NB4 (cell line): ENCODE results near the gene PAM.

ENCODE experiments used
- DNase-seq: peaks from one replicate; pipeline ENCODE4 v3.0.0; 2010; ENCODE audit warnings: low read depth
- H3K4me3 ChIP-seq: one replicate; pipeline ENCODE4 v1.5.1; 2011; ENCODE audit warnings: mild to moderate bottlenecking, low read depth, low read length, moderate library complexity
- MYC ChIP-seq: IDR thresholded peaks from 2 replicates; pipeline ENCODE4 v1.6.1; 2011; ENCODE audit warnings: low read depth, low read length
- POLR2A ChIP-seq: IDR thresholded peaks from 2 replicates; pipeline ENCODE4 v1.6.1; 2011; ENCODE audit warnings: mild to moderate bottlenecking; ENCODE audit not compliant: insufficient read length; ENCODE audit errors: extremely low read depth
- TF ChIP-seq, protein P1 (sequence below): IDR thresholded peaks from one replicate; pipeline ENCODE4 v1.5.1; 2012; ENCODE audit warnings: low read depth, low read length
- TF ChIP-seq, protein P2 (sequence below): IDR thresholded peaks from 2 replicates; pipeline ENCODE4 v1.6.1; 2011; ENCODE audit warnings: low read depth, low read length

Gene PAM

DNA sequence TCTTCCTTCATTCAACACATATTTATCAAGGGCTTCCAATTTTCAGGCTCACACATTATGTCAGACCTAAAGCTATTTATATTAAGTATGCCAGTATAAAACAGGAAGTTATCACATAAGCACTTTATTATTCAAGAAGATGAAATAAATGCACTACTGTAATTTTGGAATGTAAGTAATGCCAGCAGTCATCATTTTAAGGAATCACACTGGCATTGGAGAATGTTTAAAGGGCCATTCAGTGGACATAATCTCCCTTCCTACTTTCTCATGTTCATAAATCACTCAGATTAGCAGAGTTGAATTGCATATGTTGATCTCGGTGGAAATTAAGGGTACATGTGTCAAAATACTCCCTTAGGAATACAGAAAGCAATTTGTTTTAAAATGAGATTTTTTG is 200.4 kb downstream of the PAM start:
- DNase-seq = no peak
- TF ChIP-seq, protein P1, sequence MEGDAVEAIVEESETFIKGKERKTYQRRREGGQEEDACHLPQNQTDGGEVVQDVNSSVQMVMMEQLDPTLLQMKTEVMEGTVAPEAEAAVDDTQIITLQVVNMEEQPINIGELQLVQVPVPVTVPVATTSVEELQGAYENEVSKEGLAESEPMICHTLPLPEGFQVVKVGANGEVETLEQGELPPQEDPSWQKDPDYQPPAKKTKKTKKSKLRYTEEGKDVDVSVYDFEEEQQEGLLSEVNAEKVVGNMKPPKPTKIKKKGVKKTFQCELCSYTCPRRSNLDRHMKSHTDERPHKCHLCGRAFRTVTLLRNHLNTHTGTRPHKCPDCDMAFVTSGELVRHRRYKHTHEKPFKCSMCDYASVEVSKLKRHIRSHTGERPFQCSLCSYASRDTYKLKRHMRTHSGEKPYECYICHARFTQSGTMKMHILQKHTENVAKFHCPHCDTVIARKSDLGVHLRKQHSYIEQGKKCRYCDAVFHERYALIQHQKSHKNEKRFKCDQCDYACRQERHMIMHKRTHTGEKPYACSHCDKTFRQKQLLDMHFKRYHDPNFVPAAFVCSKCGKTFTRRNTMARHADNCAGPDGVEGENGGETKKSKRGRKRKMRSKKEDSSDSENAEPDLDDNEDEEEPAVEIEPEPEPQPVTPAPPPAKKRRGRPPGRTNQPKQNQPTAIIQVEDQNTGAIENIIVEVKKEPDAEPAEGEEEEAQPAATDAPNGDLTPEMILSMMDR = no peak
- TF ChIP-seq MYC (no peak), POLR2A (no peak)
- TF ChIP-seq, protein P2, sequence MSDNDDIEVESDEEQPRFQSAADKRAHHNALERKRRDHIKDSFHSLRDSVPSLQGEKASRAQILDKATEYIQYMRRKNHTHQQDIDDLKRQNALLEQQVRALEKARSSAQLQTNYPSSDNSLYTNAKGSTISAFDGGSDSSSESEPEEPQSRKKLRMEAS = no peak
- H3K4me3 ChIP-seq = no peak overlapping the region

DNA sequence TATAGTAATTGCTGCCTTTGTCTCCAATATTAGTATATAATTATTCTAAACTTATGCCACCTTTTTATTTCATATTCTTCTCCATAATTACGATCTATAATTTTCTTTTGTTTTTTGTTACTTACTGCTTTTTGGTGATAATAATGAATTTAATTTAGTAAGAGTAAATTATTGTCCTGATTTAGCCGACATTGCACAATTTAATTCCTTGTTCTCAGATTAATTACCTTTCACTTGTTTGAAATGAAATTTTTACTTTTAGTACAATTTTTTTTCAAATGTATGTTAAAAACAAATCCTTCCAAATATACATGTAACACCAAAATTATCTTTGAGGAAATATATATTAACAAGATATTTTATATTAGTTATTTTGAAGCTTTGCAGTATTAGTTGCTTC is 201.5 kb downstream of the PAM start:
- TF ChIP-seq, protein P1 = no peak
- TF ChIP-seq, protein P2 = no peak
- TF ChIP-seq POLR2A (no peak), MYC (no peak)
- H3K4me3 ChIP-seq = no peak overlapping the region
- no peak for DNase-seq

DNA sequence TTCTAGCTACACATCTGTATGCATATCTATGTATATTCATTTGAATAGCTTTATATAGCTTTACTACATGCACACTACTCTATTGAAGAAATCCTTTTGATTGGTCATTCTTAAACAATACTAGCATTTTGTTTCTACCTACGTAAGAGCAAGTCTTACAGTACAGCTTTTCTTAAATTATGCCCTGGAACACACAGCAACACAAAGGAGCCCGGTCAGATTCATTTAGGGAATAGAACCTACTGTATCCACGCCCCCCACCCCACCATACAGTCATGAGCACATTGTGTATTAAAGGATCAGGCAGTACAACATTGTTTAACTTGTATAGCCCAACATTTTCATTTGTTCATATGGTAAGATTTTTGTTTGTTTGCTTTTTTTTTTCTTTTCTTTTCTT is 202.0 kb downstream of the PAM start:
- TF ChIP-seq POLR2A (no peak), MYC (no peak)
- TF ChIP-seq, protein P2 = no peak
- TF ChIP-seq, protein P1 = no peak
- no peak overlapping the region for H3K4me3 ChIP-seq
- DNase-seq = no peak

DNA sequence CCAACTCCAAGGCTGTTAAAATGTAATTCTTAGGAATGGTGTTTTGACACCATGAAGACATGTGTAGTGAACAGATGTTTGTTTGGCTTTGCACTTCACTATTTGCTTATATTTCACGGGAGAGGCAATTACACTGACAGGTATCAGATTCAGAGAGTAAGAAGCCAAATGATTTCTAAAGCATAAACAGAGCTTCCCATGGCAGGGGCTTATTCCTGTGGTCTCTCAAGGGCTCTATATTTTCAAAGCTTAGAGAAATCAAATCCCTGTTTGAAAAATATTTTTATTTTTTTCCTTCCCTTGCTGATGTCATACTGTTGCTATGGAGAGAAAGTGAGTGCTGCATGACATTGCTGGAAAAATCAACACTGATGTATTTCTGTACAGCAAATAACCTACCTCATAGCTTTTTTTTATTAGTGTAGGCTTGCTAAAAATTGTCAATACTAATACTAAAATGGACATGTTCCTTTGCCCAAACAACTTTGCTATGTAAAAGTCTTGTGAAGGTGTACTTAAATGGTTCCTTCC is 203.4 kb downstream of the PAM start:
- TF ChIP-seq MYC (no peak), POLR2A (no peak)
- TF ChIP-seq, protein P1 = no peak
- TF ChIP-seq, protein P2 = no peak
- no peak for DNase-seq
- no peak overlapping the region for H3K4me3 ChIP-seq

DNA sequence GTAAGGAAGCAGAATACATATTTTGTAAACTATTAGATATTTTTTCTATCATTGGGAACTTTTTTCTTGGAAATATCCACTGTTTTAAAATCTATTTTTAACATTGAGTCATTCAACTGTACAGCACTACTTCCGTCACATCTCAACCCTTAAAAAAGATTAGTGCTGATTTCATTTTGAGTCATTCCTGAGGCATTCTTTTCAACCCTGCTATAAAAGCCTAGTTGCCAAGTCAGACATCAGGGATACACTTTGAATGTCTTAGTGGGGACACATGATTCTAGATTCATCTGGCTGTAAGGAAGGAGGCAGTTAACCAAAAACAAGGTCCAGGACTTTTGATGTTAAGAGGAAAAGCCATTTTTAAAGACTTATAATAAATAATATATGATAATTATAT is 203.9 kb downstream of the PAM start:
- no peak overlapping the region for H3K4me3 ChIP-seq
- DNase-seq = no peak
- TF ChIP-seq, protein P1 = no peak
- TF ChIP-seq POLR2A (no peak), MYC (no peak)
- TF ChIP-seq, protein P2 = no peak

DNA sequence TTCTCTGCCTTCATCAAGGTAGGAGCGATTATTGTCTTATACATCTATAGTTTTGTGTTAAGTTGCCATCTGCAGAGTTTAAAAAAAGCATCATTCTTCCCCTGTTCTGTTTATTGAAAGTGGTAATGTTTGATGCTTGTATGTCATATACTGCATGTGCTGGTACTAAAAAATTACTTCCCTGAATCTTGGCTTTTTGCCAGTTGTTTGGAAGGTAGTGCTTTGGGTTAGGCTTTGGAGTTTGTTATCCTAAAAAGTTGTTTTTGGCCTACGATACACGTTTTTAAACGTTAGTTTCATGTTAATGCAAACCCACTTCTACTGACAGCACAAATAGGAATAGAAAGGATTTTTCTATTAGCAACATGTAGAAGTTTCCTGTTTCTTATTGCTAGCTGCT is 206.6 kb downstream of the PAM start:
- TF ChIP-seq, protein P1 = no peak
- TF ChIP-seq POLR2A (no peak), MYC (no peak)
- TF ChIP-seq, protein P2 = no peak
- no peak overlapping the region for H3K4me3 ChIP-seq
- no peak for DNase-seq
